GM21528 (cell line): ENCODE measurements around the gene DLX4.

Experiments used
- ATAC-seq: cut with Tn5 transposase; IDR thresholded peaks from one replicate; pipeline ENCODE4 v1.9.1; 2021; ENCODE audit warnings: mild to moderate bottlenecking, moderate library complexity; ENCODE audit not compliant: unreplicated experiment, low FRiP score

Gene DLX4

GRCh38 chr17:49946208-49946607 lies 22.8 kb upstream of the DLX4 start:
- ATAC-seq = no peak

GRCh38 chr17:49946964-49947584 lies 21.9 kb upstream of the DLX4 start:
- no peak for ATAC-seq

GRCh38 chr17:49949634-49950033 lies 19.4 kb upstream of the DLX4 start:
- no peak for ATAC-seq

- ATAC-seq = no peak
These were observed 17.5 kb upstream of the DLX4 start for GRCh38 chr17:49951362-49952082.

GRCh38 chr17:49952209-49952911 lies 16.6 kb upstream of the DLX4 start:
- ATAC-seq = no peak

GRCh38 chr17:49952912-49953497 lies 16.0 kb upstream of the DLX4 start:
- ATAC-seq = no peak

GRCh38 chr17:49955157-49955556 lies 13.8 kb upstream of the DLX4 start:
- no peak for ATAC-seq

GRCh38 chr17:49956780-49957179 lies 12.2 kb upstream of the DLX4 start:
- ATAC-seq = no peak

GRCh38 chr17:49957350-49957749 lies 11.6 kb upstream of the DLX4 start:
- no peak for ATAC-seq

- no peak for ATAC-seq
These were observed 10.3 kb upstream of the DLX4 start for GRCh38 chr17:49958723-49959122.

GRCh38 chr17:49959183-49959935 lies 9.6 kb upstream of the DLX4 start:
- no peak for ATAC-seq

GRCh38 chr17:49962599-49963308 lies 6.2 kb upstream of the DLX4 start:
- ATAC-seq = no peak

- ATAC-seq = no peak
These were observed 5.7 kb upstream of the DLX4 start for GRCh38 chr17:49963309-49963625.

- no peak for ATAC-seq
These were observed 5.2 kb upstream of the DLX4 start for GRCh38 chr17:49963626-49964302.

- ATAC-seq = no peak
These were observed 4.7 kb upstream of the DLX4 start for GRCh38 chr17:49964303-49964768.

GRCh38 chr17:49964769-49965523 lies 4.0 kb upstream of the DLX4 start:
- ATAC-seq = no peak

GRCh38 chr17:49965524-49965909 lies 3.5 kb upstream of the DLX4 start:
- ATAC-seq = no peak

GRCh38 chr17:49966767-49967166 lies 2.2 kb upstream of the DLX4 start:
- no peak for ATAC-seq

- no peak for ATAC-seq
These were observed 1.8 kb upstream of the DLX4 start for GRCh38 chr17:49967205-49967604.
